Dedifferentiated amniotic fluid mesenchymal stem cell (primary cell): ENCODE data around the gene VPREB1.
"Not testable (repeated sequence)": the region's sequence is repeated elsewhere in the genome, so short reads cannot be mapped to it uniquely, and the experiment has no call there.

Experiments used
- DNase-seq: peaks from one replicate; pipeline ENCODE4 v3.0.0-alpha.2; 2016; ENCODE audit errors: extremely low spot score

Gene VPREB1, protein sequence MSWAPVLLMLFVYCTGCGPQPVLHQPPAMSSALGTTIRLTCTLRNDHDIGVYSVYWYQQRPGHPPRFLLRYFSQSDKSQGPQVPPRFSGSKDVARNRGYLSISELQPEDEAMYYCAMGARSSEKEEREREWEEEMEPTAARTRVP

GRCh38 chr22:22244316-22245250 lies at the start of gene VPREB1:
Gene VPREB1 (plus strand): TSS chr22:22244786. CDS start chr22:22244814, 28 bp downstream.
- DNase-seq, result no peak

GRCh38 chr22:22194931-22195264 lies 49.7 kb upstream of the VPREB1 start:
- no peak for DNase-seq

GRCh38 chr22:22195265-22196017 lies 49.1 kb upstream of the VPREB1 start:
- DNase-seq, result no peak

GRCh38 chr22:22196018-22196533 lies 48.5 kb upstream of the VPREB1 start:
- DNase-seq, result no peak

GRCh38 chr22:22196833-22197477 lies 47.6 kb upstream of the VPREB1 start:
- DNase-seq, result no peak

GRCh38 chr22:22197993-22198402 lies 46.6 kb upstream of the VPREB1 start:
- no peak for DNase-seq

- no peak for DNase-seq
These were observed 45.8 kb upstream of the VPREB1 start for GRCh38 chr22:22198751-22199150.

- no peak for DNase-seq
These were observed 45.0 kb upstream of the VPREB1 start for GRCh38 chr22:22199634-22200033.

DNA sequence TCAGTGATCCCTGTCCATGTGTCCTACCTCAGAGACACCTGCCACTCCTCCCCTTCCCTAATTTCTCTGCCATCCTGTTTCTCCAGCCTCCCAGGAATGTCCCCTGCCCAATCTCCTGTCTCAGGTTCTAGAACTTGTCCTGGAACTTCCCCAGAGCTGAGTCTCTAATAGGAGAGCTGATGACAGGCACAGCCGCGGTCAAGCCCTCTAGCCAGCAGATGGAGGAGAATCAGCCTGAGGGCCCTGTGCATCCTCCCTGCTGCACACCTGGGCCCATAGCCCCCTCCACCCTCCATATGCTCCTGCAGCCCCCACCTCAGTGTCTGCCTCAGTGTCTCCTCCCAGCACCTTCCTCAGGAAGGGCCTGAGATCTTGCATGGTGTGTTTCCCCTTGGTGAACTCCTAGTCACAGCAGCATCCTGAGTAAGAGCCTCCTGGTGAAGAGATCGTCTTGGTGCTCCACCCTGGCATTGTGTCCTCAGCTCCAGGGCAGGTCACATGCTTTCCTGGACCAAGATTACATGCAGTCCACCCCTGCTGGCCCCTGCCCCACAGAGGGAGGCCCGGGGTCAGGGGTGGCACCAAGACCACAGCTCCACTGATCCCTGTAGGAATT lies 43.9 kb upstream of the VPREB1 start:
- DNase-seq, result no peak

GRCh38 chr22:22201185-22201929 lies 43.2 kb upstream of the VPREB1 start:
- no peak for DNase-seq

GRCh38 chr22:22201930-22202343 lies 42.6 kb upstream of the VPREB1 start:
- no peak for DNase-seq

DNA sequence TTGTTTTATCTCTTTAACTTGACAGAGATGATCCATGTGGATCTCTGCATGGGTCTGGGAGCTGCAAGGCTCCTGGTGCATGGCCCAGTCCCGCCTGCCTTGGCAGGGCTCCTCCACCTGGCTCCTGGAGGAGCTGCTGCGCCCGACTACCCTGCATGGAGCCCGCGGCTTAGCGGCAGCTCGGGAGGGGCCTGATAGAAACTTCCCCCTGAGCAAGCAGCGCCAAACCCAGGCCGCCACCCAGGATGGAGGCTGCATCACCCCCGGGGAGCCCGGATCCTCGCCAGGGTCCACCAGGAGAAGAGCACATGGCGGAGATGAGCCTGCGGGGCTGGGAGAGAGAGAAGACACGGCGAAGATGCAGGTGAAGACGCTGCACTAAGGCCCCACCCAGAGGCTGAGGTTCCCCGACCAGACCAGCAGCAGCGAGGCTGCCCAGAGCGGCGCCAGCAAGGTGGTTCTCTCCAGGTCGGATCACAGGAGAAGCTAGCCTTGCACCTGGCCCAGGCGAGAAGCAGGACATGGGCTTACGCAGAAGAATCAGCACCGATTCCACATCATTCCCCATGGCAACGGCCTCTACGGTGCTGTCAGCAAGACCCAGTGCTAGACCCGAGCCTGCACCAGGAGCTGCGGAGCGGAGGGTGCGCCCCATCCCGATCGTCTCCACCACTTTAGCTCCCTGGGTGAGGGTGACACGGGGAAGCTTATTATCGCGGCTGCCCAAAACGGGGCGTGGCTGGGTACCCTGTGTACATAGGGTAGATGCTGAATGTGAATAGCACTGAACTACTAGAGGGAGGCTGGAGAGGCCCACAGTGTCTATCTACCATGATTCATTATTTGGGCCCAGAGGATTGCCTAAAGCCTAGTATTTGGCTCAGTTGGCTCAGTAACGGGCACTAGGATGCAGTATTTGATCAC lies 41.3 kb upstream of the VPREB1 start:
- no peak for DNase-seq

GRCh38 chr22:22207845-22208564 lies 36.6 kb upstream of the VPREB1 start:
- DNase-seq, result peak; percentile 21

DNA sequence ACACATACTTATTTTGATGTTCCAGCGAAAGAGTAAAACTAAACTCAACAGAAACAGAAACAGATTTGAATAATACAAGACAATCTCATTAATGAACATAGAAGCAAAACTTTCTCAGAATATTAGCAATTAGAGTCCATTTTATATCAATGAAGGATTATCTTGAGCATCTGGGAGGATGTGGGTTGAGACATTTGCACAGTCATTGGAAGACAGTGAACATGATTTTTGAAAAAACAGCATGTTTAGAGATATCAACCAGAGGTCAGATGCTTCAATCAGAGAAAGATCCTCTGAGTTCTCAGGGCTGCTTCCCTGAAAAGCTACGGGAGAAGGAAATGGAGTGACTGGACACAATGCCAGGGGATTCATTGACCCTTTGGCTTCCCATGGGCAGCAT lies 35.9 kb upstream of the VPREB1 start:
- no peak for DNase-seq

- DNase-seq, result not testable (repeated sequence)
These were observed 35.4 kb upstream of the VPREB1 start for GRCh38 chr22:22209080-22209640.

DNA sequence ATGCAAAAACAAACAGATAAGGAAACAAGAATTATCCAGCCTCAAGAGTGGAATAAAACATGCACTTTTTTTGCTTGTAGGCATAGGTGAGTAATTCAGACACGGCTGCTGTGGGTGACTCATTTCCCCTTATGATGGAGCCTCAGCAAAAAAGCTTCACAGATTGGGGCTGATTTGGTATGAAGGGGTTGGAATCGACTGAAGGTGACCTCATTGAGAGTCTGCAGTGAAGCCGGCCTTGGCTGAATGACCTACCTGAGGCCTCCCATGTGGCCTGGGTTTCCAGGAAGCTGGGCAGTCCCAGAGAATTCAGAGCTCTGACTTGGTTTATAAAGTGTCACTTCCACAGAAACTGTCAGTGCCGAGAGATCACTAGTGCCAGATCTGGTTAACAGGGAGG lies 34.2 kb upstream of the VPREB1 start:
- no peak for DNase-seq

DNA sequence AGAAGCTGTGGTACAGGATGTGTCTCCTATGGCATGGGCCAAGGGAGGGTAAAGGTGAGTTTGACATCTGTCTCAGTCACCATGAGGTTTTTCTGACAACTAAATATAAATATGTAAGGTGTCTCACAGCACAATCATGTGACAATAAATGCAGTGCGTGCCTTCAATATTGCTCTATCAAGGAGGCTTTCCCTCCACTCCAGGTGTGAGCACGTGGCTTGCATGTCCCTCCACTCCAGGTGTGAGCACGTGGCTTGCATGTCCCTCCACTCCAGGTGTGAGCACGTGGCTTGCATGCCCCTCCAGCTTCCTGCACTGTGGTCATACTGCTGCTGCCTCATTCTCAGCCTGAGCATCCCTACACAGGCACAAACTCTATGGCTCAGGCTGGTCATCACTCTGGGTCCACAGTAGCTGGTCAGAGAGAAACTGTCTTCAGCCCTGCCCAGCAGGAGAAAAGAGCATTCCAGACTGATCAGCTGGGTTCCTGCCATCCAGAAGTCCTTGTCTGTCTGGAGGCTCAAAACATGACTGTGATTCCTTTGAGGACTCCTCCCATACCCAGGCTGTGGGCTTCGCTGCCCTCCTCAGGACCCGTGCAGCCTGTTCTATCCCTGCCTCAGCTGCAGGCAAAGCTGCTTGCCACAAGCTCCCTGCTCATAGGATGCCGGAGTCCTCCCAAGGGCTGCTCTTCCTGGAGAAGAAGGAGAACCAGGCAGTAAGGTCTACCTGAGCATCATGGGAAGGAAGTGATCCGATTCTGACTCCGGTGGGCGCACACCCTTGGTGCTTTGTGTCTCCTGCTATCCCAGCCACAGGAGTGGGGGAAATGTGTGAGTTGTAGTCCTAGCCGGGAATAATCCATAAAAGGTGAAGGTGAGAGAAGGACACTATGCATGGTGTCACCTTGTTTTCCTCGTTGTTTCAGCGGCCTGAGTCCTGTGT lies 33.4 kb upstream of the VPREB1 start:
- no peak for DNase-seq
